Activated CD4-positive, CD25-positive, alpha-beta regulatory T cell treated with anti-CD3 and anti-CD28 coated beads, Interleukin-2, amount 50 U/mL, for 24 hours (primary cell): ENCODE results near the gene UGT1A4.
"Not testable (repeated sequence)": the region's sequence is repeated elsewhere in the genome, so short reads cannot be mapped to it uniquely, and the experiment has no call there.

ENCODE experiments used
- ATAC-seq, 2 donors: fragments of 150-1000 bp; cut with Tn5 transposase; one replicate each; pipeline ENCODE4 v1.10.0; 2021; ENCODE audit warnings: mild to moderate bottlenecking in 1 of 2, moderate library complexity in 1 of 2

Gene UGT1A4

GRCh38 chr2:233750689-233751088, 32.2 kb downstream of the UGT1A4 start:
- ATAC-seq, result not testable (repeated sequence)

- ATAC-seq, result not testable (repeated sequence)
Observed at GRCh38 chr2:233751212-233752009, 32.9 kb downstream of the UGT1A4 start.

GRCh38 chr2:233754872-233755611, 36.5 kb downstream of the UGT1A4 start:
- ATAC-seq, result no peak

GRCh38 chr2:233756429-233757081, 38.0 kb downstream of the UGT1A4 start:
- ATAC-seq, result no peak

GRCh38 chr2:233758141-233758540, 39.6 kb downstream of the UGT1A4 start:
- no peak for ATAC-seq

- no peak for ATAC-seq
Observed at GRCh38 chr2:233758849-233759248, 40.3 kb downstream of the UGT1A4 start.

GRCh38 chr2:233760043-233760442, 41.5 kb downstream of the UGT1A4 start, which contains the start of gene UGT1A1:
Gene UGT1A1, plus strand, starts transcription at chr2:233760270. Its CDS starts 18 bp downstream, at chr2:233760288.
- ATAC-seq, result no peak

GRCh38 chr2:233761040-233761769, 42.7 kb downstream of the UGT1A4 start:
- ATAC-seq, result no peak

- no peak for ATAC-seq
Observed at GRCh38 chr2:233764264-233764663, 45.7 kb downstream of the UGT1A4 start.

GRCh38 chr2:233764761-233765160, 46.2 kb downstream of the UGT1A4 start:
- ATAC-seq, result no peak

GRCh38 chr2:233766416-233766815, 47.9 kb downstream of the UGT1A4 start:
- ATAC-seq, result no peak

- ATAC-seq, result no peak
Observed at GRCh38 chr2:233768076-233768475, 49.5 kb downstream of the UGT1A4 start.

- ATAC-seq, result no peak
Observed at GRCh38 chr2:233769260-233769659, 50.7 kb downstream of the UGT1A4 start.

- ATAC-seq, result no peak
Observed at GRCh38 chr2:233772153-233772552, 53.6 kb downstream of the UGT1A4 start.

- ATAC-seq, result no peak
Observed at GRCh38 chr2:233772583-233772982, 54.0 kb downstream of the UGT1A4 start.

- ATAC-seq, result no peak
Observed at GRCh38 chr2:233773854-233774253, 55.3 kb downstream of the UGT1A4 start.

- no peak for ATAC-seq
Observed at GRCh38 chr2:233775414-233775813, 56.9 kb downstream of the UGT1A4 start.

GRCh38 chr2:233778030-233778429, 59.5 kb downstream of the UGT1A4 start, which contains the start of gene MROH2A:
Gene MROH2A, plus strand, starts transcription at chr2:233778330. Its CDS starts 1,029 bp downstream, at chr2:233779359.
- no peak for ATAC-seq

GRCh38 chr2:233779722-233780121, 61.2 kb downstream of the UGT1A4 start:
- no peak for ATAC-seq

GRCh38 chr2:233780771-233781170, 62.2 kb downstream of the UGT1A4 start:
- no peak for ATAC-seq

- ATAC-seq, result no peak
Observed at GRCh38 chr2:233789554-233789953, 71.0 kb downstream of the UGT1A4 start.

GRCh38 chr2:233791151-233791882, 72.8 kb downstream of the UGT1A4 start:
- ATAC-seq, result no peak
